Ectodermal cell (in vitro differentiated cells): ENCODE data around the gene GRP. TPM values are rescaled to one million over a fixed set of nuclear protein-coding genes. Genes with fewer than 3 reads are reported as not detected.

Experiments used
- H3K27ac ChIP-seq: 2 replicates; pipeline ENCODE4 v1.7.0; 2013; ENCODE audit warnings: mild to moderate bottlenecking, low read depth, low read length; ENCODE audit not compliant: insufficient read depth, poor library complexity, severe bottlenecking
- H3K27me3 ChIP-seq: 2 replicates; pipeline ENCODE4 v1.7.0; 2013; ENCODE audit warnings: mild to moderate bottlenecking, low read length; ENCODE audit not compliant: insufficient read depth, control insufficient read depth, poor library complexity, severe bottlenecking
- H3K36me3 ChIP-seq: one replicate; pipeline ENCODE4 v1.7.0; 2013; ENCODE audit warnings: low read length; ENCODE audit not compliant: control insufficient read depth, insufficient read depth
- H3K4me1 ChIP-seq: one replicate; pipeline ENCODE4 v1.7.0; 2013; ENCODE audit warnings: low read length; ENCODE audit not compliant: control insufficient read depth, insufficient read depth
- H3K4me3 ChIP-seq: 2 replicates; pipeline ENCODE4 v1.7.0; 2013; ENCODE audit warnings: low read depth, low read length, control low read depth; ENCODE audit not compliant: insufficient read depth
- H3K9me3 ChIP-seq: 2 replicates; pipeline ENCODE4 v1.7.0; 2013; ENCODE audit warnings: mild to moderate bottlenecking, low read length, moderate library complexity; ENCODE audit not compliant: control insufficient read depth
- whole genome bisulfite sequencing, 2 experiments: methylation state at CpG; one replicate each; pipeline ENCODE4 v1.1.7; 2013; ENCODE audit warnings: missing lambda C conversion rate in 2 of 2; 5-methylcytosine and 5-hydroxymethylcytosine counted together
- polyA plus RNA-seq, 4 experiments: library from polyadenylated mRNA; stranded (reverse); fragments of 50-300 nt; gene quantifications; one replicate each; pipeline ENCODE4 v1.2.3, GENCODE V29; 2013

The GRP gene
- polyA plus RNA-seq (2013, experiment 1 of 4) = 0.57 TPM
- 0.66 TPM for polyA plus RNA-seq (2013, experiment 2 of 4)
- polyA plus RNA-seq (2013, experiment 3 of 4) = 0.48 TPM
- polyA plus RNA-seq (2013, experiment 4 of 4) = 2.6 TPM

GRCh38 chr18:59219672-59220163 lies at the start of gene GRP:
TSS of gene GRP (plus strand) at chr18:59220158. CDS start at chr18:59220266, 108 bp downstream.
- H3K4me1 ChIP-seq = peaks cover 7% of the 10 kb centered on the region
- H3K27ac ChIP-seq = no peak within 1 kb of the TSS
- H3K9me3 ChIP-seq = no peaks in the 10 kb centered on the region
- WGBS, 2 experiments = 2% methylated on average over 29 of the region's 29 CpGs
- H3K36me3 ChIP-seq = no peaks in the 10 kb centered on the region
- peak within 1 kb of the TSS; percentile 24 for H3K4me3 ChIP-seq
- peaks cover 79% of the 10 kb centered on the region for H3K27me3 ChIP-seq

- no peaks in the 10 kb centered on the region for H3K27me3 ChIP-seq
- no peaks in the 10 kb centered on the region for H3K4me1 ChIP-seq
- no peaks in the 10 kb centered on the region for H3K36me3 ChIP-seq
- H3K9me3 ChIP-seq = no peaks in the 10 kb centered on the region
- no peak overlapping the region for H3K4me3 ChIP-seq
- 71 to 93% methylated on average over 2 of the region's 2 CpGs for WGBS, 2 experiments
- no peak overlapping the region for H3K27ac ChIP-seq
Measured at GRCh38 chr18:59172664-59173249, 47.2 kb upstream of the GRP start.

DNA sequence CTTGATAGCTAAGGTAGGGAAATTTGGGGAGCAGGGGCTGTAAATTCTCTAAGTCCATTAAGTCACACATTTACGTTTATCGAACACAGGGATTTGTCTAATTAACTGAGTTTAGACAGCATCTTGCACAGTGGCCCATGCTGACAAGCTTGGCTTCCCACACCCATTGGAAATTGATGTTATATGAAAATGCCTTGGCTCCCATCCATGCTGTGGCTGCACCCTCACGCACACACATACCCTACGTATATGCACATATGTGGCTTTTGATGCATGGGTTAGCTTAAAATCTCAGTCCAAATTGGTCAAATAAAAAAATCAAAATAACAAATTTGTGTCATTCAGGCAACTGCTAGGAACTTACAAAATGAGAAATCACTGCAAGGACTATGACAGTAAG lies 42.5 kb upstream of the GRP start:
- 95 to 99% methylated on average over 4 of the region's 4 CpGs for WGBS, 2 experiments

GRCh38 chr18:59180150-59180845 lies 39.7 kb upstream of the GRP start:
- no peak overlapping the region for H3K27ac ChIP-seq
- H3K9me3 ChIP-seq = no peaks in the 10 kb centered on the region
- H3K27me3 ChIP-seq = no peaks in the 10 kb centered on the region
- 90% methylated on average over 9 of the region's 9 CpGs for WGBS, 2 experiments
- no peaks in the 10 kb centered on the region for H3K36me3 ChIP-seq
- no peaks in the 10 kb centered on the region for H3K4me1 ChIP-seq
- no peak overlapping the region for H3K4me3 ChIP-seq

More for the DNA sequence above, 42.5 kb upstream of the GRP start:
- no peak overlapping the region for H3K27ac ChIP-seq
- H3K27me3 ChIP-seq = no peaks in the 10 kb centered on the region
- no peak overlapping the region for H3K4me3 ChIP-seq
- no peaks in the 10 kb centered on the region for H3K9me3 ChIP-seq
- H3K4me1 ChIP-seq = no peaks in the 10 kb centered on the region
- no peaks in the 10 kb centered on the region for H3K36me3 ChIP-seq

DNA sequence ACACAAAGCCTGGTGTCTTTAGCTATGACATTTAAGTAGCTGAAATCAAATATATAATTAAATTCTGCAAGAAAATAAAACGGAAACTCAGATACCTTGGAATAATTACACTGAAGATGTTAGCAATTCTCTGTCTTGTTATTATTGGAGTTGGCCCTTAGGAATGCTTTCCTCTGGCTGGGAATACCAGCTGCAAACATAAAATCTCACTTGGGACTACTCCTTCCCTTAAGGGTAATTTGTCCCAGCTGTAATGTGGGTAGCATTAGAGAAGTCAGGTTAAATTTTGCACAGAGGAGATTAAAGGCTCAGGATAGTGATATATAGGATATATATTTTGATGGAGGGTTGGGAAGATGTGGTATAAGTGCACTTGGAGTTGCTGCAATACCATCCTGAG lies 37.3 kb upstream of the GRP start:
- no peaks in the 10 kb centered on the region for H3K4me1 ChIP-seq
- H3K4me3 ChIP-seq = no peak overlapping the region
- H3K27me3 ChIP-seq = no peaks in the 10 kb centered on the region
- H3K27ac ChIP-seq = no peak overlapping the region
- WGBS, 2 experiments = 100% methylated on average over 1 of the region's 1 CpG
- H3K9me3 ChIP-seq = no peaks in the 10 kb centered on the region
- no peaks in the 10 kb centered on the region for H3K36me3 ChIP-seq

- Histone ChIP-seq H3K9me3 (no peaks in the 10 kb centered on the region), H3K4me1 (no peaks in the 10 kb centered on the region), H3K27me3 (no peaks in the 10 kb centered on the region), H3K36me3 (no peaks in the 10 kb centered on the region), H3K27ac (no peak overlapping the region), H3K4me3 (no peak overlapping the region)
- WGBS, 2 experiments = 95 to 96% methylated on average over 2 of the region's 2 CpGs
Measured at GRCh38 chr18:59189008-59189407, 30.9 kb upstream of the GRP start.

GRCh38 chr18:59189746-59190145 lies 30.2 kb upstream of the GRP start:
- H3K4me1 ChIP-seq = no peaks in the 10 kb centered on the region
- H3K27me3 ChIP-seq = no peaks in the 10 kb centered on the region
- WGBS, 2 experiments = 88 to 100% methylated on average over 1 of the region's 1 CpG
- no peaks in the 10 kb centered on the region for H3K9me3 ChIP-seq
- no peaks in the 10 kb centered on the region for H3K36me3 ChIP-seq
- H3K4me3 ChIP-seq = no peak overlapping the region
- no peak overlapping the region for H3K27ac ChIP-seq

- H3K27ac ChIP-seq = no peak overlapping the region
- no peaks in the 10 kb centered on the region for H3K4me1 ChIP-seq
- no peak overlapping the region for H3K4me3 ChIP-seq
- no peaks in the 10 kb centered on the region for H3K27me3 ChIP-seq
- no peaks in the 10 kb centered on the region for H3K36me3 ChIP-seq
- H3K9me3 ChIP-seq = no peaks in the 10 kb centered on the region
- WGBS, 2 experiments = 82 to 85% methylated on average over 3 of the region's 4 CpGs
Measured at GRCh38 chr18:59196161-59196725, 23.7 kb upstream of the GRP start.

- no peak overlapping the region for H3K4me3 ChIP-seq
- no peaks in the 10 kb centered on the region for H3K27me3 ChIP-seq
- no peak overlapping the region for H3K27ac ChIP-seq
- WGBS, 2 experiments = 87% methylated on average over 2 of the region's 2 CpGs
- no peaks in the 10 kb centered on the region for H3K4me1 ChIP-seq
- no peaks in the 10 kb centered on the region for H3K36me3 ChIP-seq
- no peaks in the 10 kb centered on the region for H3K9me3 ChIP-seq
Measured at GRCh38 chr18:59197636-59198035, 22.3 kb upstream of the GRP start.

GRCh38 chr18:59198215-59198614 lies 21.7 kb upstream of the GRP start:
- 89 to 95% methylated on average over 5 to 6 of the region's 6 CpGs for WGBS, 2 experiments
- Histone ChIP-seq H3K4me3 (no peak overlapping the region), H3K27me3 (no peaks in the 10 kb centered on the region), H3K9me3 (no peaks in the 10 kb centered on the region), H3K4me1 (no peaks in the 10 kb centered on the region), H3K36me3 (no peaks in the 10 kb centered on the region), H3K27ac (no peak overlapping the region)
